HepG2 (cell line): ENCODE measurements around the gene CNPPD1. TPM values are rescaled to one million over a fixed set of nuclear protein-coding genes. Genes with fewer than 3 reads are reported as not detected.
A peak's percentile ranks its signal among the peaks of the same experiment; 100 is the strongest.

Experiments
- ARID2 ChIP-seq: sonication (generic); formaldehyde crosslinking; IDR thresholded peaks from 2 replicates; pipeline ENCODE4 v1.8.1; 2022; ENCODE audit warnings: mild to moderate bottlenecking, missing genetic modification reagents, borderline replicate concordance
- ATM ChIP-seq: fragments of 450-650 bp; IDR thresholded peaks from 2 replicates; pipeline ENCODE4 v1.7.1; 2017; ENCODE audit warnings: mild to moderate bottlenecking, borderline replicate concordance
- HDAC2 ChIP-seq: sonication (generic); formaldehyde crosslinking; IDR thresholded peaks from 2 replicates; pipeline ENCODE4 v1.4.0; 2020; ENCODE audit warnings: missing genetic modification reagents
- HMG20B ChIP-seq: conservative IDR thresholded peaks from 2 replicates; pipeline ENCODE4 v1.6.1; 2016; ENCODE audit warnings: missing genetic modification reagents, missing compliant biosample characterization
- JARID2 ChIP-seq: sonication (generic); formaldehyde crosslinking; IDR thresholded peaks from 2 replicates; pipeline ENCODE4 v1.8.1; 2023; ENCODE audit warnings: missing genetic modification reagents, inconsistent platforms; ENCODE audit not compliant: insufficient replicate concordance
- NCOA5 ChIP-seq: sonication (generic); formaldehyde crosslinking; IDR thresholded peaks from 2 replicates; pipeline ENCODE4 v1.4.0; 2020; ENCODE audit warnings: missing genetic modification reagents
- NR1H2 ChIP-seq: sonication (generic); formaldehyde crosslinking; IDR thresholded peaks from 2 replicates; pipeline ENCODE4 v1.8.1; 2022; ENCODE audit warnings: low read depth, missing genetic modification reagents, borderline replicate concordance
- PAX8 ChIP-seq: sonication (generic); formaldehyde crosslinking; IDR thresholded peaks from 2 replicates; pipeline ENCODE4 v1.8.0; 2022; ENCODE audit warnings: mild to moderate bottlenecking, missing genetic modification reagents, borderline replicate concordance
- RFX3 ChIP-seq: IDR thresholded peaks from 2 replicates; pipeline ENCODE4 v1.6.1; 2016; ENCODE audit warnings: missing biosample characterization, missing genetic modification reagents
- SATB2 ChIP-seq: sonication (generic); formaldehyde crosslinking; IDR thresholded peaks from 2 replicates; pipeline ENCODE4 v1.5.0; 2020; ENCODE audit warnings: missing genetic modification reagents
- ZC3H4 ChIP-seq: sonication (generic); formaldehyde crosslinking; IDR thresholded peaks from 2 replicates; pipeline ENCODE4 v1.4.0; 2020; ENCODE audit warnings: missing genetic modification reagents, borderline replicate concordance
- ZFYVE20 ChIP-seq: sonication (generic); formaldehyde crosslinking; IDR thresholded peaks from 2 replicates; pipeline ENCODE4 v1.8.0; 2023; ENCODE audit warnings: low read depth, mild to moderate bottlenecking, moderate library complexity, missing genetic modification reagents, borderline replicate concordance
- ZNF124 ChIP-seq: sonication (generic); formaldehyde crosslinking; IDR thresholded peaks from 2 replicates; pipeline ENCODE4 v1.4.0; 2020; ENCODE audit warnings: missing genetic modification reagents
- ZNF136 ChIP-seq: sonication (generic); formaldehyde crosslinking; IDR thresholded peaks from 2 replicates; pipeline ENCODE4 v1.8.1; 2022; ENCODE audit warnings: low read depth, mild to moderate bottlenecking, moderate library complexity, missing genetic modification reagents
- ZNF331 ChIP-seq: sonication (generic); formaldehyde crosslinking; IDR thresholded peaks from 2 replicates; pipeline ENCODE4 v1.4.0; 2020; ENCODE audit warnings: missing genetic modification reagents
- ZNF335 ChIP-seq: sonication (generic); formaldehyde crosslinking; IDR thresholded peaks from 2 replicates; pipeline ENCODE4 v1.4.0; 2020; ENCODE audit warnings: missing genetic modification reagents
- ZSCAN12 ChIP-seq: sonication (generic); formaldehyde crosslinking; IDR thresholded peaks from 2 replicates; pipeline ENCODE4 v1.9.0; 2021; ENCODE audit warnings: mild to moderate bottlenecking, missing genetic modification reagents
- polyA plus RNA-seq, 8 experiments: library from polyadenylated mRNA; depleted of rRNA in 3 of 8; stranded (reverse) in 7 of 8; unstranded in 1 of 8; fragments of >200 nt; fragmentation: Illumina TruSeq in 4 of 8; extraction: Trizol in 4 of 8; gene quantifications; 2 replicates each; pipeline versions ENCODE4 v1.2.1 to v1.2.3, GENCODE V29; 2011 to 2016; ENCODE audit warnings: low read depth in 4 of 8, missing spikeins in 1 of 8, mixed read lengths in 1 of 8; ENCODE audit not compliant: insufficient read depth in 1 of 8
- total RNA-seq, 5 experiments: library from RNA; depleted of rRNA; stranded (reverse); fragments of >200 nt; fragmentation: Illumina TruSeq; extraction: Trizol; gene quantifications; 2 replicates each; pipeline ENCODE4 v1.2.3, GENCODE V29; 2016; ENCODE audit warnings: low read depth in 1 of 5
- TF ChIP-seq, protein P1 (sequence below): sonication (generic); formaldehyde crosslinking; IDR thresholded peaks from 2 replicates; pipeline ENCODE4 v1.5.0; 2020; ENCODE audit warnings: missing genetic modification reagents, mild to moderate bottlenecking, borderline replicate concordance
- TF ChIP-seq, protein P2 (sequence below): sonication (generic); formaldehyde crosslinking; IDR thresholded peaks from 2 replicates; pipeline ENCODE4 v1.4.0; 2020; ENCODE audit warnings: missing genetic modification reagents, mild to moderate bottlenecking, borderline replicate concordance
- TF ChIP-seq, protein P3 (sequence below): IDR thresholded peaks from 2 replicates; pipeline ENCODE4 v1.6.1; 2016; ENCODE audit warnings: missing biosample characterization, missing genetic modification reagents, low read depth
- TF ChIP-seq, protein P4 (sequence below): sonication (generic); formaldehyde crosslinking; IDR thresholded peaks from 2 replicates; pipeline ENCODE4 v1.5.1; 2020; ENCODE audit warnings: missing genetic modification reagents, mild to moderate bottlenecking, borderline replicate concordance
- TF ChIP-seq, protein P5 (sequence below): sonication (generic); formaldehyde crosslinking; IDR thresholded peaks from 2 replicates; pipeline ENCODE4 v1.4.0; 2020; ENCODE audit warnings: missing genetic modification reagents, borderline replicate concordance

Gene CNPPD1
- total and polyA plus RNA-seq, 2 of the 13 experiments (the other 11 are each of a cell fraction or from before 2014, with no cell fraction given) = 35.5 to 49.4 TPM

DNA sequence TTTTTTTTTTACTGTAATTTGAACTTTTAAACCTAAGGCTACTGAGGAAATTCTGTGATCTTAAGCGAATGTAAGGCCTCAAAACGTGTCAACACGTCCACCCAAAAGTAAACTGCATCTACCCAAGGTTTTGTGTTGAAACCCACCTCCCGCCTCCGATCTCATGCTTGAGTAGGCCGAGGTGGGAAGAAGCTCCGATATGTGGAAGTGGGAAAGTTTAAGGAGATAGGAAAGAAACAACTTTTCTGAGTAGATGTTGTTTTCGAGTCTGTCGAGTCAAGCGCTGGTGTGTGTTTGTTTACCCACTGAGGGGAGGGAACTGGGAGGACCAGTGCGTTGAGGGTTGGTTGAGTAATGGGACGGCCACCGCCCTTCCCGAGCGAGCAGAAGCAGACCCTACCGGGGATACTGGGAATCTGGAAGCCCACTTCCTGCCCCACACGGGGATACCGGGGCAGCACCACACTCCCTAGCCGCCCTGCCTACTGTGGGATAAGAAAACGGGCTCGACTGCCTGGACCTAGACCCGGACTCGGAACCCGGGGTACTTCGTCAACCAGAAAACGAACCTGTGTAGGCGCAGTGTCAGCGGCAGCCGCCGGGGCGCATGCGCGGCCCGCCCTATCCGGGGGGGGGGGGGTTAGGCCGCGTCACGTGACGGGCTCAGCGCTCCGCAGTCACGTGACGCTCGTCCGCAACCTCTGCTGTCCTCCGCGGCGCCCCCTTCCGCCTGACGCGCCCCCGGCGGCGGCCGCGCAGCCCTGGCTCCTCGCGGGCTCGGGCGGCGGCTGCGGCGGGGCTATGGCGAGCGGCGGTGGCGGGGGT is 1.0 kb upstream of the CNPPD1 start, which contains the start of gene RETREG2 (continued):
- peak; percentile 57; the same call in 1 of the 2 replicates for TF ChIP-seq ZNF331 (CRISPR knock-in tag)
- TF ChIP-seq ZNF335 = no peak
- TF ChIP-seq, protein P1, sequence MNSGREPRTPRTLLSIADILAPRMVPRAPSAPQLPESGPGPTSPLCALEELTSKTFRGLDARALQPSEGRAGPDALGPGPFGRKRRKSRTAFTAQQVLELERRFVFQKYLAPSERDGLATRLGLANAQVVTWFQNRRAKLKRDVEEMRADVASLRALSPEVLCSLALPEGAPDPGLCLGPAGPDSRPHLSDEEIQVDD (CRISPR knock-in tag) = peak; percentile 85
- peak; percentile 27; the same call in 1 of the 2 replicates for TF ChIP-seq ZSCAN12 (CRISPR knock-in tag)
- TF ChIP-seq, protein P2, sequence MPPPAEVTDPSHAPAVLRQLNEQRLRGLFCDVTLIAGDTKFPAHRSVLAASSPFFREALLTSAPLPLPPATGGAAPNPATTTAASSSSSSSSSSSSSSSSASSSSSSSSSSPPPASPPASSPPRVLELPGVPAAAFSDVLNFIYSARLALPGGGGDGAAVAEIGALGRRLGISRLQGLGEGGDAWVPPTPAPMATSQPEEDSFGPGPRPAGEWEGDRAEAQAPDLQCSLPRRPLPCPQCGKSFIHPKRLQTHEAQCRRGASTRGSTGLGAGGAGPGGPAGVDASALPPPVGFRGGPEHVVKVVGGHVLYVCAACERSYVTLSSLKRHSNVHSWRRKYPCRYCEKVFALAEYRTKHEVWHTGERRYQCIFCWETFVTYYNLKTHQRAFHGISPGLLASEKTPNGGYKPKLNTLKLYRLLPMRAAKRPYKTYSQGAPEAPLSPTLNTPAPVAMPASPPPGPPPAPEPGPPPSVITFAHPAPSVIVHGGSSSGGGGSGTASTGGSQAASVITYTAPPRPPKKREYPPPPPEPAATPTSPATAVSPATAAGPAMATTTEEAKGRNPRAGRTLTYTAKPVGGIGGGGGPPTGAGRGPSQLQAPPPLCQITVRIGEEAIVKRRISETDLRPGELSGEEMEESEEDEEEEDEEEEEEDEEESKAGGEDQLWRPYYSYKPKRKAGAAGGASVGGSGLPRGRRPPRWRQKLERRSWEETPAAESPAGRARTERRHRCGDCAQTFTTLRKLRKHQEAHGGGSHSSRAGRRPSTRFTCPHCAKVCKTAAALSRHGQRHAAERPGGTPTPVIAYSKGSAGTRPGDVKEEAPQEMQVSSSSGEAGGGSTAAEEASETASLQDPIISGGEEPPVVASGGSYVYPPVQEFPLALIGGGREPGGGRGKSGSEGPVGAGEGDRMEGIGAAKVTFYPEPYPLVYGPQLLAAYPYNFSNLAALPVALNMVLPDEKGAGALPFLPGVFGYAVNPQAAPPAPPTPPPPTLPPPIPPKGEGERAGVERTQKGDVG (CRISPR knock-in tag) = peak; percentile 31; the same call in 1 of the 2 replicates
- TF ChIP-seq, protein P3, sequence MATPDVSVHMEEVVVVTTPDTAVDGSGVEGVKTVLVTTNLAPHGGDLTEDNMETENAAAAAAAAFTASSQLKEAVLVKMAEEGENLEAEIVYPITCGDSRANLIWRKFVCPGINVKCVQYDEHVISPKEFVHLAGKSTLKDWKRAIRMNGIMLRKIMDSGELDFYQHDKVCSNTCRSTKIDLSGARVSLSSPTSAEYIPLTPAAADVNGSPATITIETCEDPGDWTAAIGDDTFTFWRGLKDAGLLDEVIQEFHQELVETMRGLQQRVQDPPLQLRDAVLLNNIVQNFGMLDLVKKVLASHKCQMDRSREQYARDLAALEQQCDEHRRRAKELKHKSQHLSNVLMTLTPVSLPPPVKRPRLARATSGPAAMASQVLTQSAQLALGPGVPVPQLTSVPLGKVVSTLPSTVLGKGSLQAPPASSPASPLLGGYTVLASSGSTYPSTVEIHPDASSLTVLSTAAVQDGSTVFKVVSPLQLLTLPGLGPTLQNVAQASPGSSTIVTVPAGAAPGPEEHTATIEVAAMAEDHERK (CRISPR knock-in tag) = no peak
- TF ChIP-seq ZNF124 (CRISPR knock-in tag) = no peak
- no peak for TF ChIP-seq ATM
- 0 out of 2 replicates have a peak, but pooled peaks have one; percentile 85 for TF ChIP-seq PAX8 (CRISPR knock-in tag)
- no peak for TF ChIP-seq JARID2
- TF ChIP-seq ZC3H4 (CRISPR knock-in tag) = peak; percentile 93
- TF ChIP-seq ZFYVE20 (CRISPR knock-in tag) = no peak; the same call in 1 of the 2 replicates
- 0 out of 2 replicates have a peak, but pooled peaks have one; percentile 32 for TF ChIP-seq ZNF136 (CRISPR knock-in tag)
- TF ChIP-seq HDAC2 (CRISPR knock-in tag) = peak; percentile 31; the same call in 1 of the 2 replicates
- TF ChIP-seq SATB2 (CRISPR knock-in tag) = no peak
- peak; percentile 51; the same call in 1 of the 2 replicates for TF ChIP-seq HMG20B (CRISPR knock-in tag)
- TF ChIP-seq, protein P4, sequence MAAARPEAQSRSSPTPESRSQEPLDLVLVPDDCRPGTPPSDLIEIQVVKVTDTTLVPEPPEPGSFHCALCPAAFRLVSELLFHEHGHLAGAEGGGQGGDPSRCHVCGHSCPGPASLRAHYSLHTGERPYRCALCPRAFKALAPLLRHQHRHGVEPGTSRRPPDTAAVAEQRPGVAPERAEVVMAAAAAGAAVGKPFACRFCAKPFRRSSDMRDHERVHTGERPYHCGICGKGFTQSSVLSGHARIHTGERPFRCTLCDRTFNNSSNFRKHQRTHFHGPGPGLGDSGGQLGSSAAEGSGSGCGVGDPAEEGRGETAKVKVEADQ (CRISPR knock-in tag) = no peak
- no peak for TF ChIP-seq RFX3
- TF ChIP-seq NR1H2 (CRISPR knock-in tag) = no peak
- TF ChIP-seq ARID2 (CRISPR knock-in tag) = no peak; the same call in 1 of the 2 replicates
- TF ChIP-seq NCOA5 = no peak
- TF ChIP-seq, protein P5, sequence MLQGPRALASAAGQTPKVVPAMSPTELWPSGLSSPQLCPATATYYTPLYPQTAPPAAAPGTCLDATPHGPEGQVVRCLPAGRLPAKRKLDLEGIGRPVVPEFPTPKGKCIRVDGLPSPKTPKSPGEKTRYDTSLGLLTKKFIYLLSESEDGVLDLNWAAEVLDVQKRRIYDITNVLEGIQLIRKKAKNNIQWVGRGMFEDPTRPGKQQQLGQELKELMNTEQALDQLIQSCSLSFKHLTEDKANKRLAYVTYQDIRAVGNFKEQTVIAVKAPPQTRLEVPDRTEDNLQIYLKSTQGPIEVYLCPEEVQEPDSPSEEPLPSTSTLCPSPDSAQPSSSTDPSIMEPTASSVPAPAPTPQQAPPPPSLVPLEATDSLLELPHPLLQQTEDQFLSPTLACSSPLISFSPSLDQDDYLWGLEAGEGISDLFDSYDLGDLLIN (CRISPR knock-in tag) = no peak
